ENCODE measurements around the gene SREBF1. TPM values are rescaled to one million over a fixed set of nuclear protein-coding genes. Genes with fewer than 3 reads are reported as not detected.

The SREBF1 gene
- total and polyA plus RNA-seq, 8 donors: 13.1 to 207 (median 80.3) TPM

DNA sequence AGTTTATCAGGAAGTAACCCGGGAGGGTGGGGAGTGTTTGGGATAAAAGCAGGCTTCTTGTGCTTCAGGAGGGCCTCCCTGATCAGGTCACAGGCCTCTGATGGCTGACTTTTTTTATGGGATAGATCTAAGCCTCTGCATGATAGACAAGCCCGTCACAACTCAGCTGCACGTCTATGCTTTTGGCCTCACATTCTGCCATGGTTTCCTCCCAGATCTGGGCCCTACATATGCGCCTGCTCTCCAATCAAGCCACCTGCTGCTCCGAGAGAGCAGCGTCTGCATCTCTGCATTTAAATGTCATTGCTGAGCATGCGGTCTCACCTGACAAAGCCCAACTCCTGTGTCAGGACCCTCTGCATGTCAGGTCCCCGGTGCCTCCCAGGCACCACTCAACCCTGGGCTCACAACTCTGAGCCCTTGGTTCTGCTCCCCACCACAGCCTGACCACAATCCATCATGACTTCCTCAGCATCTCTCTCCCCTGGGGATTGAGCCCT, 45.3 kb upstream of the SREBF1 start:
- intact Hi-C loops (cut with DNase I; ENCODE audit: low total_unique reads): no loop called here

DNA sequence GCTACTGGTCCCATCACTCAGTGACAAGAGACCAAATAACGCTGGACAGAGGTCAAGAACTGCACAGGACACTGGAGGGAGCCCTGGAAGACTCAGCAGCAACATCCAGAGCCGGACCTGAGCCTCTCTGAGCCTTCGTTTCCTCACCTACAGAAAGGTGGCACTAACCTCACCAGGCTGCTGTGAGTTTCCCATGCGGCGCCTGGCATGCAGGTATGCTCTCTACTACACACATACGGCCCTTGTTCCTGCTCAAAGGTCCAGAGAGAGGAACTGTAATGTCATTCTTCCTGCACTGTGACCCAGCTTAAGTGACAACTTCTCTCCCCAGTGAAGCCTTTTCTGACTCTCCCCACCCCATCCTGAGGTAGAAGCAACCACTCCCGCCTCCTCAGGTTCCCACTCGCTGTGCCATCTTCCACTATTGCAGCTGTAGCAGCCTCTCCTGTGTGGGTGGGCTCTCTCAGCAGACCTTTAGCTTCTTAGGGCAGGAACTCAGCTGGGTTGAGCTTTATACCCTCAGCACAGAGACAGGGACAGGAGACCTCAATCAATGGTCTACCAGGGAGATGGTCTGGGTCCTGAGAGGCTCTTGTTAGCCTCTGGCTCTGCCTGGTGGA, 43.9 kb upstream of the SREBF1 start:
- peaks cover 28 to 45% (median 35%) of the 10 kb centered on the region in 4 donors for H3K4me1 ChIP-seq
- no peaks in the 10 kb centered on the region for H3K9me3 ChIP-seq
- H3K36me3 ChIP-seq: peaks cover 48 to 79% (median 74%) of the 10 kb centered on the region in 4 donors
- TF ChIP-seq POLR2AphosphoS5 (IDR thresholded peaks at IDR 0.05) (no peak), POLR2A (IDR thresholded peaks at IDR 0.05) (no peak), EP300 (IDR thresholded peaks at IDR 0.05) (no peak)
- TF ChIP-seq, protein P1, sequence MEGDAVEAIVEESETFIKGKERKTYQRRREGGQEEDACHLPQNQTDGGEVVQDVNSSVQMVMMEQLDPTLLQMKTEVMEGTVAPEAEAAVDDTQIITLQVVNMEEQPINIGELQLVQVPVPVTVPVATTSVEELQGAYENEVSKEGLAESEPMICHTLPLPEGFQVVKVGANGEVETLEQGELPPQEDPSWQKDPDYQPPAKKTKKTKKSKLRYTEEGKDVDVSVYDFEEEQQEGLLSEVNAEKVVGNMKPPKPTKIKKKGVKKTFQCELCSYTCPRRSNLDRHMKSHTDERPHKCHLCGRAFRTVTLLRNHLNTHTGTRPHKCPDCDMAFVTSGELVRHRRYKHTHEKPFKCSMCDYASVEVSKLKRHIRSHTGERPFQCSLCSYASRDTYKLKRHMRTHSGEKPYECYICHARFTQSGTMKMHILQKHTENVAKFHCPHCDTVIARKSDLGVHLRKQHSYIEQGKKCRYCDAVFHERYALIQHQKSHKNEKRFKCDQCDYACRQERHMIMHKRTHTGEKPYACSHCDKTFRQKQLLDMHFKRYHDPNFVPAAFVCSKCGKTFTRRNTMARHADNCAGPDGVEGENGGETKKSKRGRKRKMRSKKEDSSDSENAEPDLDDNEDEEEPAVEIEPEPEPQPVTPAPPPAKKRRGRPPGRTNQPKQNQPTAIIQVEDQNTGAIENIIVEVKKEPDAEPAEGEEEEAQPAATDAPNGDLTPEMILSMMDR (IDR thresholded peaks at IDR 0.05): no peak
- intact Hi-C loops (cut with DNase I; ENCODE audit: low total_unique reads): no loop called here
- H3K27ac ChIP-seq: peak overlapping the region in 1 of 5 donors; percentile 90
- no peaks in the 10 kb centered on the region for H3K27me3 ChIP-seq
- no peak for DNase-seq
- 92 to 96% (median 93%) methylated on average over 8 of the region's 8 CpGs for WGBS, 5 donors
- H3K4me3 ChIP-seq: no peak overlapping the region

More for the DNA sequence above, 45.3 kb upstream of the SREBF1 start:
- DNase-seq: no peak
- H3K27me3 ChIP-seq: no peaks in the 10 kb centered on the region
- peaks cover 43 to 84% (median 73%) of the 10 kb centered on the region in 4 donors for H3K36me3 ChIP-seq
- H3K4me3 ChIP-seq: no peak overlapping the region
- H3K9me3 ChIP-seq: no peaks in the 10 kb centered on the region
- TF ChIP-seq, protein P1 (IDR thresholded peaks at IDR 0.05): no peak
- TF ChIP-seq POLR2AphosphoS5 (IDR thresholded peaks at IDR 0.05) (no peak), EP300 (IDR thresholded peaks at IDR 0.05) (no peak), POLR2A (IDR thresholded peaks at IDR 0.05) (no peak)
- 68 to 88% (median 82%) methylated on average over 8 of the region's 8 CpGs for WGBS, 5 donors
- no peak overlapping the region for H3K27ac ChIP-seq
- H3K4me1 ChIP-seq: peaks cover 17 to 40% (median 24%) of the 10 kb centered on the region in 4 donors

DNA sequence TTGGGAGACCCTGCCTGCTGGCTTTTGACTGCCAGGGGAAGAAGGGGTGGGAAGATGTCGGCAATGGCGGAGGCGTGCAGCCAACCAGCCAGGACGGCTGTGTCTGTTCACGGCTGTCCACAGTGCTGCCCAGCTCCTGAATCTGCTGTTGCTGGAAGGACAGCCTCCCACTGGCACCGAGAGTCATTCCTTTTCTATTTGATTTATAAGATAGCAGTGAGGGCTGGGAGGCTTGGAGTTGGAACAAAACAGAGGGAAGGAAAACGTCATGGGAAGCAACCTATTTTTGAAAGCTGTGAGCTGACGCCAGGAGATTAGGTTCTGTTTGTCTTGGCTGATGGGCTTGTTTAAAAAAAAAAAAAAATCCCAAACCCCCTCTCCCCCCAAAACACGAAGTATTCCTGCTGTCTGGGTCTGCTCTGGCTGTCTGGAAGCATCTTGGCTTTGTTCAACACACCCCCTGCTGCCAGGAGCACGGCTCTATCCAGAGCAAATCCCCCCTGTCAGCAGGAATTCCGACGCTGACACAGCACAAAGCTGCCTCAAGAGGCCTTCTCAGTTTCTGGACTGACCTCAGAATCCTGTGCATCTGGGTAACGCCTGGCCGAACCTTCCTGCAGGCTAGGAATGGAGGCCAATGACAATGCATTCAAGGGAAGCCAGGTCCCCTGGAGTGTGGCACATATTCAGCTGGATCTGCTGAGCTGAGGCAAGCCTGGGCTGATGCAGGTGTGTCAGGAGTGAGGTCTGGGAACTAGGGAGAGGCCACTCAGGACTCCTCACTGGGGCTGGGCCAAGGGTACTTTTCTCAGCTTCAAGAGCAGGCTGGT, 41.0 kb upstream of the SREBF1 start:
- Histone ChIP-seq H3K36me3 (peaks cover 31 to 61% (median 53%) of the 10 kb centered on the region in 4 donors), H3K9me3 (no peaks in the 10 kb centered on the region), H3K27me3 (no peaks in the 10 kb centered on the region), H3K4me3 (no peak overlapping the region), H3K4me1 (peaks cover 28 to 62% (median 39%) of the 10 kb centered on the region in 4 donors), H3K27ac (peak overlapping the region; percentile 86 to 90 (median 88))
- intact Hi-C loops (cut with DNase I; ENCODE audit: low total_unique reads): no loop called here
- 13 to 27% (median 14%) methylated on average over 14 of the region's 14 CpGs for WGBS, 5 donors
- TF ChIP-seq EP300 (IDR thresholded peaks at IDR 0.05): no peak
- TF ChIP-seq POLR2A (IDR thresholded peaks at IDR 0.05): peak in 1 of 4 donors; percentile 15
- TF ChIP-seq, protein P1 (IDR thresholded peaks at IDR 0.05): peak in 1 of 7 experiments; percentile 19
- TF ChIP-seq POLR2AphosphoS5 (IDR thresholded peaks at IDR 0.05): peak; percentile 68 to 85 (median 81)
- peak; percentile 89 to 92 for DNase-seq

GRCh38 chr17:17876959-17877528, 40.3 kb upstream of the SREBF1 start:
- H3K27me3 ChIP-seq: no peaks in the 10 kb centered on the region
- no peak for TF ChIP-seq EP300 (IDR thresholded peaks at IDR 0.05)
- TF ChIP-seq POLR2AphosphoS5 (IDR thresholded peaks at IDR 0.05): peak; percentile 28 to 54 (median 52)
- WGBS, 5 donors: 24 to 32% (median 29%) methylated on average over 6 of the region's 6 CpGs
- H3K36me3 ChIP-seq: peaks cover 24 to 60% (median 49%) of the 10 kb centered on the region in 4 donors
- H3K27ac ChIP-seq: peak overlapping the region; percentile 86 to 90 (median 88)
- DNase-seq: peak; percentile 57 to 63
- no peaks in the 10 kb centered on the region for H3K9me3 ChIP-seq
- peaks cover 28 to 62% (median 39%) of the 10 kb centered on the region in 4 donors for H3K4me1 ChIP-seq
- intact Hi-C loops (cut with DNase I; ENCODE audit: low total_unique reads): no loop called here
- no peak overlapping the region for H3K4me3 ChIP-seq

Data from stomach (tissue), 9 donors.